ENCODE measurements around the gene KRT8.

Gene KRT8

GRCh38 chr12:52903285-52903854 is 1.5 kb downstream of the KRT8 start:
- TF ChIP-seq Cebpa-rat (IDR thresholded peaks at IDR 0.05), result no peak
- H3K9me3 ChIP-seq, result no peaks in the 10 kb centered on the region
- H3K27ac ChIP-seq, result no peak overlapping the region
- H3K4me3 ChIP-seq, result peak overlapping the region; percentile 38; the same call in 1 of the 2 replicates
- no peaks in the 10 kb centered on the region for H3K36me3 ChIP-seq
- peak overlapping the region; percentile 72 for H3K4me2 ChIP-seq
- H3K27me3 ChIP-seq, result no peaks in the 10 kb centered on the region
- H3K9ac ChIP-seq, result 0 out of 2 replicates have a peak overlapping the region, but pooled peaks have one; percentile 53
- no peaks in the 10 kb centered on the region for H4K20me1 ChIP-seq
- H3K4me1 ChIP-seq, result peaks cover 15% of the 10 kb centered on the region; the same call in 1 of the 2 replicates

GRCh38 chr12:52901715-52902541 is 2.9 kb downstream of the KRT8 start:
- no peaks in the 10 kb centered on the region for H3K9me3 ChIP-seq
- no peak overlapping the region for H3K9ac ChIP-seq
- no peak for TF ChIP-seq Cebpa-rat (IDR thresholded peaks at IDR 0.05)
- peaks cover 6% of the 10 kb centered on the region; the same call in 1 of the 2 replicates for H3K4me1 ChIP-seq
- H3K4me3 ChIP-seq, result no peak overlapping the region
- no peak overlapping the region for H3K27ac ChIP-seq
- H3K27me3 ChIP-seq, result no peaks in the 10 kb centered on the region
- H4K20me1 ChIP-seq, result no peaks in the 10 kb centered on the region
- H3K36me3 ChIP-seq, result no peaks in the 10 kb centered on the region
- no peak overlapping the region for H3K4me2 ChIP-seq

DNA sequence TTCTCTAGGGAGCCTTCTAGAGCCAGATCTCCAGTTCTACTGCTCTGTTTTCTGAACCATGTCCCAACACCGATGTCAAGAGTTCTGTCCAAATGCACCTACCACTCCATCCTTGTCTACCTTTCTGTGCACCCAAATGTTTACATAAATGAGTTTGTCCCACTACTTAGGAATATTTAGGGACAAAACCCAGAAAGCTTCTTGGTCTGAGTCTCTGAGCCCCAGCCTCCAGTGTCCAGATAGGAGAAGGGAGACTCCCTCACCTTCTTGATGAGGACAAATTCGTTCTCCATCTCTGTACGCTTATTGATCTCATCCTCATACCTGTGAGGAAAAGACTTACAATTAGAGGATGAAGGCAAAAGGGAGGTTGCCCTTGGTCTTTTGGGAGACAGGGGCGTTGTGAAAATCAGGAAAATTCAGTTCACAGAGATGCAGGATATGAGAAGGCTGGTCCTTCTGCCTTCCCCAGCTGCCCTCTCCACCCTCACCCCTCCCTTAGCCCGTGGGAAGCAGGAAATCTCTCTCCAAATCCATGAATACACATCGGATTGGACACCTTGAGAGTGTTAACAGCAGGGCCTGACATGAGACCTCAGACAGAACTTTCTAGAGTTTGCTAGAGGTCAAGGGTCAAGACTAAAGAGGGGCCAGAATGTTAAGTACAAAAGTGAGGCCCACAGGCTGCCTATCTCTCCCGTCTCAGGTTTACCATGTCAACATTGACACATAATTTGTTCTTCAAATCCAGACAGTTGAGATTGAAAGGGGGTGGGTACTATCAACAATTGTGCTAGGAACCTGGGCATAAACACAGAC is 3.8 kb downstream of the KRT8 start:
- H3K4me2 ChIP-seq, result no peak overlapping the region
- H3K27ac ChIP-seq, result no peak overlapping the region
- peaks cover 6% of the 10 kb centered on the region; the same call in 1 of the 2 replicates for H3K4me1 ChIP-seq
- H3K4me3 ChIP-seq, result no peak overlapping the region
- H3K36me3 ChIP-seq, result no peaks in the 10 kb centered on the region
- H3K27me3 ChIP-seq, result no peaks in the 10 kb centered on the region
- H4K20me1 ChIP-seq, result no peaks in the 10 kb centered on the region
- no peak overlapping the region for H3K9ac ChIP-seq
- no peak for TF ChIP-seq Cebpa-rat (IDR thresholded peaks at IDR 0.05)
- no peaks in the 10 kb centered on the region for H3K9me3 ChIP-seq

DNA sequence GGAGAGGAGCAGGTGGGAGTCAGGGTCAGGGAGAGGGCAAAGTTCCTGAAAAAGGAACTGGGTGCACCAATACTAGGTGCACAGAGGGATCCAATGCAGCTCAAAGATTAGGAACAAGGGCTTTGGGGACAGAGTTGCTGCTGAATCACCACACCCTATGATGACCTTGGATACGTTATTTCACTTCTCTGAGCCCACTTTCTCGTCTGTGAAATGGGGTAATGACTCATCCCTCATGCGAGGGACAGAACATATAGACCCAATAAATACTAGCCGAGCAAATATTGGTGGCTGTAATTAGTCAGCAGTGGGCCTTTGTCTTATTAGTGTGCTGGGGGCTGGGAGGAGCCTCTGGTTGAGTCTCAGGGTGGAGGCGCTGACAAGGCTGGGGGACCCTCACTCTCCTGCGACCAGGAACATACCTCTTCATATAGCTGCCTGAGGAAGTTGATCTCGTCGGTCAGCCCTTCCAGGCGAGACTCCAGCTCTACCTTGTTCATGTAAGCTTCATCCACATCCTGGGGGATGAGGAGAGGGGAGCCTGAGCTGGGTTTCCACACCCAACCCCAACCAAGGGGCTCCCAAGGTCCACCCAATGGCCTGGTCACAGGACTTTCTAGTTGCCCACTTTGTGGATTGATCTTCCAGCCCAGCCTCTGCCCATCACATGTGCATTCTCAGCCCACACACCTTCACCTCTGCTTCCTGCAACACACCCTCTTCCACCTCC is 4.5 kb downstream of the KRT8 start:
- no peak overlapping the region for H3K4me2 ChIP-seq
- H3K4me3 ChIP-seq, result no peak overlapping the region

GRCh38 chr12:52899338-52900035 is 5.4 kb downstream of the KRT8 start:
- Histone ChIP-seq H3K36me3 (no peaks in the 10 kb centered on the region), H3K4me1 (peaks cover 6% of the 10 kb centered on the region; the same call in 1 of the 2 replicates), H3K27me3 (no peaks in the 10 kb centered on the region), H3K4me2 (no peak overlapping the region), H4K20me1 (no peaks in the 10 kb centered on the region), H3K27ac (no peak overlapping the region), H3K9me3 (no peaks in the 10 kb centered on the region), H3K4me3 (no peak overlapping the region), H3K9ac (no peak overlapping the region)
- TF ChIP-seq Cebpa-rat (IDR thresholded peaks at IDR 0.05), result no peak

More for the DNA sequence above, 4.5 kb downstream of the KRT8 start:
- Histone ChIP-seq H4K20me1 (no peaks in the 10 kb centered on the region), H3K9me3 (no peaks in the 10 kb centered on the region), H3K27me3 (no peaks in the 10 kb centered on the region), H3K36me3 (no peaks in the 10 kb centered on the region), H3K4me1 (peaks cover 6% of the 10 kb centered on the region; the same call in 1 of the 2 replicates), H3K27ac (no peak overlapping the region), H3K9ac (no peak overlapping the region)
- no peak for TF ChIP-seq Cebpa-rat (IDR thresholded peaks at IDR 0.05)

GRCh38 chr12:52896190-52897100 is 8.4 kb downstream of the KRT8 start:
- Histone ChIP-seq H3K27ac (no peak overlapping the region), H3K36me3 (no peaks in the 10 kb centered on the region), H4K20me1 (no peaks in the 10 kb centered on the region), H3K9me3 (no peaks in the 10 kb centered on the region), H3K4me1 (no peaks in the 10 kb centered on the region), H3K4me3 (no peak overlapping the region), H3K27me3 (no peaks in the 10 kb centered on the region), H3K4me2 (no peak overlapping the region), H3K9ac (no peak overlapping the region)
- TF ChIP-seq Cebpa-rat (IDR thresholded peaks at IDR 0.05), result no peak

DNA sequence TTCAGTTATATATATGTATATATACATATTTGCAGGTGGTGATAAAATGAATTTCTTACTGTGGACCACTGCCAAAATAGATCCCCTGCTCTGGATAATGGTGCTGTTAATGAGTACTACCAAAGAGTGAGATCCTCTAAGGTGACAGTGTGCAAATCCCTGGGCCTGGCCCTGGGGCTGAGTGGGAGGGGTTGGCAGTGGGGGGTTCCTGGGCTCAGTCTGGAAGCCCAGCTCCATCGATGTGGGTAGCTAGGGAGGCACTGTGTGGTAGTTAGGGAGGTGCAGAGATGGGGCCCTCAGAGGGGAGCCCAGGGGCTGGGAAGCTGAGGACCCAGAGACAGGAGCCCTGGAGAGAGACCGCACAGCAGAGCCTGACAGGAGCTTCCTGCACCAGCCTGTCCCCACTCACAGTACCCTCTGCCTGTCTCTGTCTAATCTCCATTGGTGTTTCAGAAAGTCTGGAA is 9.1 kb downstream of the KRT8 start:
- Histone ChIP-seq H3K27ac (no peak overlapping the region), H3K4me2 (no peak overlapping the region), H4K20me1 (no peaks in the 10 kb centered on the region), H3K4me1 (no peaks in the 10 kb centered on the region), H3K36me3 (no peaks in the 10 kb centered on the region), H3K27me3 (no peaks in the 10 kb centered on the region), H3K9ac (no peak overlapping the region), H3K4me3 (no peak overlapping the region), H3K9me3 (no peaks in the 10 kb centered on the region)
- TF ChIP-seq Cebpa-rat (IDR thresholded peaks at IDR 0.05), result no peak

DNA sequence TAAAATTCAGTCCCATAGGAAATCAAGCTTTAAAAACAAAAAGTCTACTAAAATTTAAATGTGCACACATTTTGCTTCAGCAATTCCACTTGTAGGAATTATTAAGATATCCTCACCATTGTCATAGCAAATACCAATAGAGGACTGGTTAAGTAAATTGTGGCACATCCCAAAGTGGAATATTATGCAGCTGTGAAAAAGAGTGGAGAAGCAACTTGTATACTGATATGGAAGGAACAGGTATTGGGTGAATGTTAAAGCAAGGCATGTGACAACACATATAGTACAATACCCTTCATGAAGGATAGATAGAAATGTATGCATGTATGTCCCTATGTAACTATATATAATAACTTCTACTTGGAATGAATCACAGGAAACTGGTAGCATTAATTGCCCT is 11.9 kb downstream of the KRT8 start:
- H4K20me1 ChIP-seq, result no peaks in the 10 kb centered on the region
- H3K4me3 ChIP-seq, result no peak overlapping the region
- H3K4me1 ChIP-seq, result no peaks in the 10 kb centered on the region
- H3K27me3 ChIP-seq, result no peaks in the 10 kb centered on the region
- H3K4me2 ChIP-seq, result no peak overlapping the region
- no peak overlapping the region for H3K27ac ChIP-seq
- H3K9ac ChIP-seq, result no peak overlapping the region
- H3K9me3 ChIP-seq, result no peaks in the 10 kb centered on the region
- no peaks in the 10 kb centered on the region for H3K36me3 ChIP-seq
- no peak for TF ChIP-seq Cebpa-rat (IDR thresholded peaks at IDR 0.05)

Data from BLaER1 (cell line).